ENCODE measurements around the gene BANK1. TPM values are rescaled to one million over a fixed set of nuclear protein-coding genes. Genes with fewer than 3 reads are reported as not detected.

The BANK1 gene
- total RNA-seq, 4 donors from 2014 or later = 7.3 to 19.9 (median 13.3) TPM

DNA sequence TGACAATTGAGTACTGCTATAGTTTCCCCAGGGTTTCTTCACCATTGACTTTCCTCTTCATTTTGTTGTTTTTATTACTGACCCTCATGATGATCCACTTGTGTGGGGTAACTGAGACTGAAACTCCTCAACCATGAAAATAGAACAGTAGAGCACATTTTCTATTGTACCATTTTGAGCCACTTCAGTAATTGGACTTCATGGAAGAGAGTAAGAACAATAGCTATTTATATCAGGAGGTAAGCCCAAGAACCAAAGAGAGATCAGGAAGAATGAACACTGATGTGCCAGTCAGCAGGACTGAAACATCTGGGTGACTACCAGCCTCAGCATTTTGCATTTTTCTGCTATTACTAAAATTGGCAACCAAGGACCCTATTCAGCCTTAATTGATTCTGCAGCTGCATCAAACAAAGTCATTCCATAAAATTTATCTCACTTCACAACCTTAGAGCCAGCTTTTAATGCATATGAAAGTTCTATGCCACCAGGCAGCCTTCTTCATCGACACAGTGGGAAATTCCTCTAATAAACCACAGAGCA, 151.4 kb downstream of the BANK1 start:
- TF ChIP-seq, protein P1, sequence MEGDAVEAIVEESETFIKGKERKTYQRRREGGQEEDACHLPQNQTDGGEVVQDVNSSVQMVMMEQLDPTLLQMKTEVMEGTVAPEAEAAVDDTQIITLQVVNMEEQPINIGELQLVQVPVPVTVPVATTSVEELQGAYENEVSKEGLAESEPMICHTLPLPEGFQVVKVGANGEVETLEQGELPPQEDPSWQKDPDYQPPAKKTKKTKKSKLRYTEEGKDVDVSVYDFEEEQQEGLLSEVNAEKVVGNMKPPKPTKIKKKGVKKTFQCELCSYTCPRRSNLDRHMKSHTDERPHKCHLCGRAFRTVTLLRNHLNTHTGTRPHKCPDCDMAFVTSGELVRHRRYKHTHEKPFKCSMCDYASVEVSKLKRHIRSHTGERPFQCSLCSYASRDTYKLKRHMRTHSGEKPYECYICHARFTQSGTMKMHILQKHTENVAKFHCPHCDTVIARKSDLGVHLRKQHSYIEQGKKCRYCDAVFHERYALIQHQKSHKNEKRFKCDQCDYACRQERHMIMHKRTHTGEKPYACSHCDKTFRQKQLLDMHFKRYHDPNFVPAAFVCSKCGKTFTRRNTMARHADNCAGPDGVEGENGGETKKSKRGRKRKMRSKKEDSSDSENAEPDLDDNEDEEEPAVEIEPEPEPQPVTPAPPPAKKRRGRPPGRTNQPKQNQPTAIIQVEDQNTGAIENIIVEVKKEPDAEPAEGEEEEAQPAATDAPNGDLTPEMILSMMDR (IDR thresholded peaks at IDR 0.05; ENCODE audit: low read depth) = no peak

DNA sequence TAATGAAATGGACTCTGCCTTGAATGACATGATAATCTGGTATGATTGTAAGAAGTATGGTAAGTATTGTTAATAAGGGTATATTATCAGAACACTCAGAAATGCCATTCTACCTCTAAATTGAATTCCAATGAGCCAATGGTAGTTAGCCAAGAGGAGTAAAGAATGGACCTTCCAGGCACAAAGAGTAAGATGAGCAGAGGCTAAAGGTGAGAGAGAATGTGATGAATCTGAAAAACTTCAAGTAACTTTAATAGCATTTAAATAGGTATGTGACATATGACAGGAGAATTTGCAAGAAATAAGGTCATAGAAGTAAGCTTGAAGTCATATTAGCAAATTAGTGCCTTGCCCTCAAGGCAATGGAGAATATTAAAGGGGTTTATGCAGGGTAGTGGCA, 152.4 kb downstream of the BANK1 start:
- TF ChIP-seq, protein P1 (IDR thresholded peaks at IDR 0.05; ENCODE audit: low read depth) = no peak

DNA sequence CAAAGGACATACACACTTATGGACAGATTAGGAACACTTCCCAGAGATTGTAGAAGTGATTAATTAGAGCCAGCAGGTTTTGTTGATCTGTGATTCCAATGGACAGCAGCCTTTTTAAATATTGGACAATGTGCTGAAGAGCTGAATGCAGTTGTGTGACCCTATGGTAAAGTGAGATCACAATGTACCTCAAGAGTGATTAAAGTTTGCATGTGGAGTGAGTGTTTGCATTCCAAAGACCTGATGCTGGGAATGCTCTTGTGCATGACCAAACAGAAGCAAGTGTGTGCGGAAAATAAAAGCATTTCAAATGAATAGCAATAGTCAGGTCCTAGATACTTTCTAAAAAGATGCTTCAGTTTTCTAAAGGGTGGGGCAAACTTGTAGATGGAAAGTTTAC, 154.1 kb downstream of the BANK1 start:
- TF ChIP-seq, protein P1 (IDR thresholded peaks at IDR 0.05; ENCODE audit: low read depth) = no peak

DNA sequence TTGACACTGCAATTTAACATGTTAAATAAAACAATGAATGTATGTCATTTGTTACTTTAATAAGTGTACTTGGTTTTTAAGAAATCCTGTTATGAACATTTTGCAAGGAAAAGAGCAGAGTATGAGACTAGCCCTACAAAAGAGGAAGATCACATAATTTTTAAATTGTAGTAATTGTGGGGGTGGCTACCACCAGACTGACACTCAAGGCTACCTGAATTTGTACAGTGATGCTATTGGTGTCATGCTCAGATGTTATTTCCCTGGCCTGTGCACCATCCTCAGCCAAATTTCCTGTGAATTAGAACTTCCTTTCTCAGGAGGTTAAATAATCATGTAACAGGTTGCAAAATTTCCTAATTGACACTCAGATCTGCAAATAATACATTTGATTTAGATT, 157.5 kb downstream of the BANK1 start:
- TF ChIP-seq, protein P1 (IDR thresholded peaks at IDR 0.05; ENCODE audit: low read depth) = no peak

DNA sequence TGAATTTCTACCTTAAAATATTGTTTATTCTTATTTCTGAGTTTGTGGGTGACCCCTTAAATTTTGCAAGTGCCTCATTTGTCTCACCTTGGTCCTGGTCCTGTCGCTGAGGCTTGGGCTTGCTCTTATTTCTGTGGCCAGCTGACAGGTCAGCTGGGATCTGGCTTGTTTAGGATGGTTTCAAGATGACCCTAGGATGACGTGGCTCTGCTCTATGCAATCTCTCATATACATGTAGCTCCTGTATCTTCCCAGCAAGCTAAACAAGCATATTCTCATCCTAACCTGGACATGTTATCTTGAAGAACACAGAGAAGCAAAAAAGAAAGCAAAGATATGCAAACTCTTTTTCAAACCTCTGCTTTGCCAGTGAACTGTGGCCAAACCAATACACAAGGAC, 158.4 kb downstream of the BANK1 start:
- TF ChIP-seq, protein P1 (IDR thresholded peaks at IDR 0.05; ENCODE audit: low read depth) = no peak

DNA sequence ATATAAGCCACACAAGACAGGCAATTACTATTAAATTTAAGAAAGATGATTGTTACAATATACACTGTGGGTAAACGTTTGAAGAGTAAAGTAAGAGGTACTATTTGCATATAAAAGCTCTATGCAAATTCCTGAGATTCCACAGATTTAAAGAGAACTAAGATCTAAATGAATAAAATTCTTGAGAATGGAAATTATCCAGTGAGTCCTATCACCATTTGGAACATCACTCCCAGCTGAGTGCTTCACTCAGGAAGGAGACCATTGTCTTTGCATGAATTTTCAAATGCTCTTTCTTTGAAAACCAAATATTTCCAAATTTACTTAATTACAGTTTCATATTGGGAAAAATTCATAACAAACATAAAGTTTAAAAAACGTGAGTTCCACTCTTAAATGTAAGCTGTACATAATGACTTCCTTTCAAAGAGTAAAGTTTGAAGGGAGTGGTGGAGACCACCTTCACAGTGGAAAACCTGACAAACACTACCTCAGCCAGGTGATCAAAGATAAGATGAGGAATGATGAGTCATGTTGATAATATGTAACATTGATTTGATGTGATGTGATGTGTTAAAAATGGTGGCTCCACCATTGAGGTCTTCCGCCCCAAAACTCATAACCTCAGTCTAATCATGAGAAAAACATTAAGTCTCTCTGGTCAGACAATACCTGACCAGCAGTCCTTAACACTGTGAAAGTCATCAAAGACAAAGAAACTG, 159.9 kb downstream of the BANK1 start:
- TF ChIP-seq, protein P1 (IDR thresholded peaks at IDR 0.05; ENCODE audit: low read depth) = no peak

DNA sequence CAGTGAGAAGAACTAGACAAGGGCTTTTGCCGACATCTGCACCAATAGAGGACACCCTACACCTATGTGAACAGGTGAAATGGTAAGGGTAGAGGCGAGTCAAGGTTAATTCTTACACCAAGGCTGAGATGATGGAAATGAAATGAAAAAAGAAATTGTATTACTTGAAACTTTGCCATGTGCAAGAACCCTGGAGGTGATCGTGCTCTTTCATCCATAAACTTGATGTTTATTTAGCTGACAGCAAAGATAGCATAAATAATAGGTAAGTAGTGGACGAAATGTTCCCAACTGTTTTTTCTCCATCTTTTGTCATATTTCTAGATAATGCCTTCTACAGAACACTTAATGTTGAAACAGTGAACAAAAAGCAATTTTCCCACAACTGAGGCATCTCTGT, 162.5 kb downstream of the BANK1 start:
- TF ChIP-seq, protein P1 (IDR thresholded peaks at IDR 0.05; ENCODE audit: low read depth) = no peak
